ENCODE data around the gene GNG11.
"Not testable (repeated sequence)": the region's sequence is repeated elsewhere in the genome, so short reads cannot be mapped to it uniquely, and the experiment has no call there.

Gene GNG11

GRCh38 chr7:93911242-93911641, 10.3 kb upstream of the GNG11 start:
- DNase-seq (ENCODE audit: low read depth in 1 of 2, low spot score in 1 of 2) = not testable (repeated sequence)

GRCh38 chr7:93911661-93912060, 9.9 kb upstream of the GNG11 start:
- not testable (repeated sequence) for DNase-seq (ENCODE audit: low read depth in 1 of 2, low spot score in 1 of 2)

GRCh38 chr7:93913197-93913596, 8.3 kb upstream of the GNG11 start:
- DNase-seq (ENCODE audit: low read depth in 1 of 2, low spot score in 1 of 2) = no peak

- no peak for DNase-seq (ENCODE audit: low read depth in 1 of 2, low spot score in 1 of 2)
These were observed 6.9 kb upstream of the GNG11 start for GRCh38 chr7:93914581-93915066.

- not testable (repeated sequence) for DNase-seq (ENCODE audit: low read depth in 1 of 2, low spot score in 1 of 2)
These were observed 6.2 kb upstream of the GNG11 start for GRCh38 chr7:93915206-93915842.

- DNase-seq (ENCODE audit: low read depth in 1 of 2, low spot score in 1 of 2) = not testable (repeated sequence)
These were observed 5.6 kb upstream of the GNG11 start for GRCh38 chr7:93915888-93916287.

- not testable (repeated sequence) for DNase-seq (ENCODE audit: low read depth in 1 of 2, low spot score in 1 of 2)
These were observed 5.2 kb upstream of the GNG11 start for GRCh38 chr7:93916315-93916714.

- no peak for DNase-seq (ENCODE audit: low read depth in 1 of 2, low spot score in 1 of 2)
These were observed 896 bp upstream of the GNG11 start for GRCh38 chr7:93920496-93921182.

GRCh38 chr7:93921186-93921585, 349 bp upstream of the GNG11 start:
- no peak for DNase-seq (ENCODE audit: low read depth in 1 of 2, low spot score in 1 of 2)

- no peak for DNase-seq (ENCODE audit: low read depth in 1 of 2, low spot score in 1 of 2)
These were observed 1.8 kb downstream of the GNG11 start for GRCh38 chr7:93923296-93923695.

- no peak for DNase-seq (ENCODE audit: low read depth in 1 of 2, low spot score in 1 of 2)
These were observed 2.4 kb downstream of the GNG11 start for GRCh38 chr7:93923942-93924341.

GRCh38 chr7:93926800-93927199, 5.3 kb downstream of the GNG11 start:
- no peak for DNase-seq (ENCODE audit: low read depth in 1 of 2, low spot score in 1 of 2)

GRCh38 chr7:93927585-93927984, 6.0 kb downstream of the GNG11 start:
- no peak for DNase-seq (ENCODE audit: low read depth in 1 of 2, low spot score in 1 of 2)

- no peak for DNase-seq (ENCODE audit: low read depth in 1 of 2, low spot score in 1 of 2)
These were observed 10.1 kb downstream of the GNG11 start for GRCh38 chr7:93931655-93932054.

- no peak for DNase-seq (ENCODE audit: low read depth in 1 of 2, low spot score in 1 of 2)
These were observed 11.6 kb downstream of the GNG11 start for GRCh38 chr7:93933156-93933555.

- DNase-seq (ENCODE audit: low read depth in 1 of 2, low spot score in 1 of 2) = no peak
These were observed 13.6 kb downstream of the GNG11 start for GRCh38 chr7:93935102-93935501.

- no peak for DNase-seq (ENCODE audit: low read depth in 1 of 2, low spot score in 1 of 2)
These were observed 16.3 kb downstream of the GNG11 start for GRCh38 chr7:93937818-93938217.

GRCh38 chr7:93938293-93938692, 16.8 kb downstream of the GNG11 start:
- no peak for DNase-seq (ENCODE audit: low read depth in 1 of 2, low spot score in 1 of 2)

- no peak for DNase-seq (ENCODE audit: low read depth in 1 of 2, low spot score in 1 of 2)
These were observed 20.4 kb downstream of the GNG11 start for GRCh38 chr7:93941945-93942344.

GRCh38 chr7:93943816-93944540, 22.4 kb downstream of the GNG11 start:
- DNase-seq (ENCODE audit: low read depth in 1 of 2, low spot score in 1 of 2) = no peak

GRCh38 chr7:93944673-93945072, 23.1 kb downstream of the GNG11 start:
- no peak for DNase-seq (ENCODE audit: low read depth in 1 of 2, low spot score in 1 of 2)

- DNase-seq (ENCODE audit: low read depth in 1 of 2, low spot score in 1 of 2) = no peak
These were observed 23.5 kb downstream of the GNG11 start for GRCh38 chr7:93945083-93945482.
